Measurements from ENCODE around the gene NEMP2. TPM values are rescaled to one million over a fixed set of nuclear protein-coding genes. Genes with fewer than 3 reads are reported as not detected.
A peak's percentile ranks its signal among the peaks of the same experiment; 100 is the strongest.

NEMP2 gene
- total RNA-seq, 1 donor from 2014 or later, result 21.1 TPM

GRCh38 chr2:190482451-190482850 is 52.1 kb downstream of the NEMP2 start:
- no peak for TF ChIP-seq CTCF (IDR thresholded peaks at IDR 0.05; ENCODE audit: unreplicated experiment)
- no peak overlapping the region for H3K27ac Mint-ChIP-seq
- H3K36me3 Mint-ChIP-seq, result peaks cover 6% of the 10 kb centered on the region
- peaks cover 7% of the 10 kb centered on the region for H3K9me3 Mint-ChIP-seq
- H3K4me3 Mint-ChIP-seq, result no peak overlapping the region
- peaks cover 16% of the 10 kb centered on the region for H3K4me1 Mint-ChIP-seq
- H3K27me3 Mint-ChIP-seq (ENCODE audit: low read depth), result no peaks in the 10 kb centered on the region
- DNase-seq (ENCODE audit: low spot score in 2 of 2, unreplicated experiment in 2 of 2), result no peak

DNA sequence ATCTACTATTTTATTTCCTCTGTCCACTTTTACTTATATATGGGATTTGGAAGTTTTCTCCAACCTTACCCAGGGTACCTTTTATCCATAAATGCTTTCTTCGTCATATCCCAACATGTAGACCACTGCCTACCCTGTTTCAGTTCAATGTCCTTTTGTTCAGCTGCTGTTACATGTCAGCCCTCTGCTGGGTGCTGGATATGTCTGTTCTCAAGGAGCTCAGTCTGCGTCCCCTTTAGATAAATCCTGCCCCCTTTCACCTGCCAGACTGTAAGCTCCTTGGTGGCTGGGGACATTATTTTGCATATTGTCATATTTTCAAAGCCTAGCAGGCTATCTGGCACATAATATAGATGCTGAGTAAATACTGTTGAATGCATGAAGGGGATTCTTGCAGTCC is 53.2 kb downstream of the NEMP2 start:
- H3K36me3 Mint-ChIP-seq, result peaks cover 3% of the 10 kb centered on the region
- H3K9me3 Mint-ChIP-seq, result peaks cover 3% of the 10 kb centered on the region
- no peak for TF ChIP-seq CTCF (IDR thresholded peaks at IDR 0.05; ENCODE audit: unreplicated experiment)
- no peak for DNase-seq (ENCODE audit: low spot score in 2 of 2, unreplicated experiment in 2 of 2)
- H3K4me3 Mint-ChIP-seq, result no peak overlapping the region
- no peak overlapping the region for H3K27ac Mint-ChIP-seq
- H3K27me3 Mint-ChIP-seq (ENCODE audit: low read depth), result no peaks in the 10 kb centered on the region
- H3K4me1 Mint-ChIP-seq, result peaks cover 16% of the 10 kb centered on the region

DNA sequence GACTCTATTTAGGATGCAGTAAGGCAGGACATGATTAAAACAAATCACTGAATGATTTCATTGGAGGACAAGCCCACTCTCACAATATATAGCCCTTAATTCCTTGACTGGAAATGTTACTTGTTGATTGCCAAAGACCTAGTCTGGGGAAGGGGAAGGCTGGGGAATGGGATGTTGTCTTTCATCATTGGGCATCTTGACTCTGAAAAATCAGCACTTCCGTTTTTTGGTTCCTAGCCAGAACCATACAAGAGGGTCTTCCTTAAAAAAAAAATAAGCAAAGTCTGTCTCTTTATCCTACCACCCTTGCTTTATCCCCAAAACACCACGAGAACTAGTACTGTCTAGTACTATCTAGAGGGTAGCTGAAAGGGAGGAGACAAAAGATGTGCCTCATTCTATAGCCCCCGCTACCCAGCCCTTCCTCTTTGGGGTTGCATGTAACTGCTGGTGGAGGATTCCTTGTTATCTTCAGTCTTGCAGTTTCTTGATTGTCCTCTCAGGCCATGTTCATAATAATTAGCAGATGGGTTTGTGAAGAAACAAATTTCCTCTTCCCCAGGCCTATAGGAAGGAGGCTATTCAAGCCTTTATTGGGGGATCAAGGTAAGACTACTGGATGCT is 55.8 kb downstream of the NEMP2 start:
- Mint-ChIP-seq H3K36me3 (peaks cover 3% of the 10 kb centered on the region), H3K27ac (no peak overlapping the region), H3K27me3 (ENCODE audit: low read depth) (no peaks in the 10 kb centered on the region), H3K4me3 (no peak overlapping the region), H3K9me3 (peaks cover 3% of the 10 kb centered on the region), H3K4me1 (peaks cover 10% of the 10 kb centered on the region)
- TF ChIP-seq CTCF (IDR thresholded peaks at IDR 0.05; ENCODE audit: unreplicated experiment), result no peak
- DNase-seq (ENCODE audit: low spot score in 2 of 2, unreplicated experiment in 2 of 2), result no peak

DNA sequence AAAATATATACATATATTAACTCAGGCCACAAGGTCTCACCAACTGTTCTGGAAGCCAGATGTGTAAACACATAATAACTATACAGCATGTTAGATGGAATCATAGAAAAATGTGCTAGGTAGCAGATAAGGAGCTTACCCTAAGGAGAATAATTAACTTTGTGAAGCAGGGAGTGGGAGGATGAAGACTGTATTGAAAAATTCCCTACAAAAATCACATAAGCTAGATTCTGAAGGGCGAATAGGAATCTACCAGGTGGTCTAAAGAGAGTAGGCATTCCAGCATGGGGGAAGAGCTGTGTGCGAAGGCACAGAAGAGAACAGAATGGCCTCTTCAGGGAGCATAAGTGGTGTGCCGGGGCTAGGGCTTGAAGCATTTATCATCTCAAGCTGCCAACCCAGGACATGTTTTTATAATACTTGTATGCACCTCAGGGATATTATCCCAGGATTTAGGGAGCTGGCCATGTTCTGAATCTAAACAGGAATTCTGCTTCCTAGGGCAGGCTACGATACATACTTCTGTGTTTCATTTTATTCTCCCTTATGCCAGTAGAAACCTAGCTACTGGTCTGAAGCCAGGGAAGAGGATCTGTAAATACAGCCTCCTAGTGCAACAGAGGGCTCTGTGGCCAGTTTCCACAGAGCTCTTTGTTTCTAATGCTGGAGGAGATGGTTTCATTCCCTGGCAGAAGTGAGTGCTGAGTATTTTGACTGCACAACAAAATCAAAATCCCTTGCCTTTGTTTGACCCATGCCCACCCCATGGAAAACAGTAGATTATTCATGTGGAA is 56.7 kb downstream of the NEMP2 start:
- DNase-seq (ENCODE audit: low spot score in 2 of 2, unreplicated experiment in 2 of 2), result no peak
- Mint-ChIP-seq H3K4me1 (peaks cover 10% of the 10 kb centered on the region), H3K36me3 (peaks cover 10% of the 10 kb centered on the region)

DNA sequence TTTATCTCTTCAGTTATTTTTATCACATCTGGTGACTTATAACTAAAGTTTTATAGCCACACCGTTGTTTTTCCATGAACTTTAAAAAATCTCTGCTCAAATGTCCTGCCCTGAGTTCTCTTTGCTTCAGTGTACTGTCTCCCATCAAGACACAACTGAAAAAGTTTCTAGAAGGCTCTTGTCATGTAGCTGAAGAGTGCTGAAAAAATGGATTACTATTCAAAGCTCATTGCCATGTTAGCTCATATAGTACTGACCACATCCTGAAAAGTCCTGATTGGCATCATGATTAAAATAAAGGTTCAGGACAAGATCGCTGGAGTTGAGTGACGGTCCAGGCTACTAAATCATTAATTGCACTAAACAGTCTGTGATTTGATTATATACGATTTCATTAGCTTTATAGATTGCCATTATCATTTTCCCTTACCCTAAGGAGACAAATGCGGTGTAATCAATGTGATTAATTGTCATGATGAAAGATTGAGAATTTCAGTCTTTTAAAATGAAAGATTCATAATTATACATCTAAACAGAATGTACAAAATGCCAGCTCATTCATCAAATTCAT is 64.2 kb downstream of the NEMP2 start:
- Mint-ChIP-seq H3K9me3 (peaks cover 19% of the 10 kb centered on the region), H3K4me1 (peaks cover 38% of the 10 kb centered on the region), H3K27me3 (ENCODE audit: low read depth) (no peaks in the 10 kb centered on the region), H3K36me3 (peaks cover 20% of the 10 kb centered on the region), H3K4me3 (no peak overlapping the region), H3K27ac (peak overlapping the region; percentile 93)
- no peak for TF ChIP-seq CTCF (IDR thresholded peaks at IDR 0.05; ENCODE audit: unreplicated experiment)
- DNase-seq (ENCODE audit: low spot score in 2 of 2, unreplicated experiment in 2 of 2), result no peak

More for the DNA sequence above, 56.7 kb downstream of the NEMP2 start:
- Mint-ChIP-seq H3K9me3 (peaks cover 12% of the 10 kb centered on the region), H3K27ac (peak overlapping the region; percentile 43), H3K27me3 (ENCODE audit: low read depth) (no peaks in the 10 kb centered on the region), H3K4me3 (no peak overlapping the region)
- no peak for TF ChIP-seq CTCF (IDR thresholded peaks at IDR 0.05; ENCODE audit: unreplicated experiment)
